Subcutaneous abdominal adipose tissue (tissue), 5 donors: ENCODE measurements around the gene ARPC1A.
"Not testable (repeated sequence)": the region's sequence is repeated elsewhere in the genome, so short reads cannot be mapped to it uniquely, and the experiment has no call there.

Source experiments
- H3K27ac ChIP-seq: one replicate; pipeline ENCODE4 v1.7.0; 2013; ENCODE audit warnings: low read depth, mild to moderate bottlenecking, inconsistent platforms, low read length, moderate library complexity
- H3K27me3 ChIP-seq, 5 donors: one replicate each; pipeline ENCODE4 v1.7.0; 2013; ENCODE audit warnings: low read length in 5 of 5, inconsistent platforms in 1 of 5; ENCODE audit not compliant: control insufficient read depth in 5 of 5, insufficient read depth in 4 of 5
- H3K36me3 ChIP-seq, 5 donors: one replicate each; pipeline ENCODE4 v1.7.0; 2013; ENCODE audit warnings: low read length in 5 of 5; ENCODE audit not compliant: control insufficient read depth in 5 of 5, insufficient read depth in 5 of 5
- H3K4me1 ChIP-seq, 5 donors: one replicate each; pipeline ENCODE4 v1.7.0; 2013; ENCODE audit warnings: low read length in 5 of 5, mild to moderate bottlenecking in 3 of 5, moderate library complexity in 1 of 5; ENCODE audit not compliant: control insufficient read depth in 5 of 5, insufficient read depth in 5 of 5
- H3K4me3 ChIP-seq, 5 donors: one replicate each; pipeline ENCODE4 v1.7.0; 2013; ENCODE audit warnings: low read length in 5 of 5, low read depth in 1 of 5
- H3K9ac ChIP-seq, 5 donors: one replicate each; pipeline ENCODE4 v1.7.0; 2013; ENCODE audit warnings: low read length in 5 of 5, mild to moderate bottlenecking in 4 of 5, moderate library complexity in 3 of 5
- H3K9me3 ChIP-seq, 5 donors: one replicate each; pipeline ENCODE4 v1.7.0; 2013; ENCODE audit warnings: low read length in 5 of 5; ENCODE audit not compliant: control insufficient read depth in 5 of 5
- donor health status: healthy.
- donor health status: healthy.
- donor health status: healthy.
- donor health status: healthy.
- donor health status: healthy.

ARPC1A gene

DNA sequence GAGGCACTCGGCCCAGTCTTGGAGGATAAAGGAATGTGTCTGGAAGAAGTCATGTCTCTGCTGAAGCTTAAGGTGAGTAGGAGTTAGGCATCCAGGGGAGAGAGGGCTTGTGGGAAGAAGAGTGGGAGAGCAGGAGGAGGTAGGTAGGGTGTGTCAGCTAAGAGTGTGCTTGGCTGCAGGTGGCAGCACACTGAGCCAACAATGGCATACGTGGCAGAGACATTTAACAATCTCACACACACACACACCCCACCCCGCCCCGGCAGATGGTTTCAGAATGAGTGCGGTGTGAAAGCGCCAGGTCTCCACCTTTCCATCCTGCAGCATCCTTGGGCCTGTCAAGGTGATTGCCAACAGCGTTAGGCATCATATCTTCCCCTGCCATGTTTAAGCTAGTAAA lies 11.2 kb upstream of the ARPC1A start:
- Histone ChIP-seq H3K9ac (no peak overlapping the region), H3K4me1 (peaks cover 0 to 9% (median 0%) of the 10 kb centered on the region in 5 donors), H3K4me3 (no peak overlapping the region), H3K36me3 (no peaks in the 10 kb centered on the region), H3K9me3 (peaks cover 7 to 12% (median 8%) of the 10 kb centered on the region in 5 donors), H3K27me3 (no peaks in the 10 kb centered on the region), H3K27ac (no peak overlapping the region)

DNA sequence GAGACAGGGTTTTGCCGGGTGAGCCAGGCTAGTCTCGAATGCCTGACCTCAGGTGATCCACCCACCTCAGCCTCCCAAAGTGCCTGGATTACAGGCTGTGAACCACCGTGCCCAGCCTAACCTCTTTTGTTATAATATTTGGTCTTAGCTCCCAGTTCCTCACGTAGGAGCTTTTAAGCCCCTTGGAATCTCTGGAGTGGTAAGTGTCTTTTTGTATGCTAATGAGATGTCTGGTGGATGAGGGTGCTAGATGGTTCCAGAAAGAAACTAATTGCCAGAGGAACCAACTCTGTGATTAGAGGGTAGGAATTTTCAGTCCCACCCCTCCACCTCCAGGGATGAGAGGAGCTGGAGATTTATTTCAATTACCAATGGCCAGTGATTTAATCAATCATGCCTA lies 5.3 kb upstream of the ARPC1A start:
- Histone ChIP-seq H3K27me3 (no peaks in the 10 kb centered on the region), H3K36me3 (no peaks in the 10 kb centered on the region), H3K4me3 (no peak overlapping the region), H3K27ac (no peak overlapping the region), H3K4me1 (peaks cover 0 to 8% (median 7%) of the 10 kb centered on the region in 5 donors), H3K9ac (peak overlapping the region in 2 of 5 donors; percentile 23 to 39), H3K9me3 (no peaks in the 10 kb centered on the region)

DNA sequence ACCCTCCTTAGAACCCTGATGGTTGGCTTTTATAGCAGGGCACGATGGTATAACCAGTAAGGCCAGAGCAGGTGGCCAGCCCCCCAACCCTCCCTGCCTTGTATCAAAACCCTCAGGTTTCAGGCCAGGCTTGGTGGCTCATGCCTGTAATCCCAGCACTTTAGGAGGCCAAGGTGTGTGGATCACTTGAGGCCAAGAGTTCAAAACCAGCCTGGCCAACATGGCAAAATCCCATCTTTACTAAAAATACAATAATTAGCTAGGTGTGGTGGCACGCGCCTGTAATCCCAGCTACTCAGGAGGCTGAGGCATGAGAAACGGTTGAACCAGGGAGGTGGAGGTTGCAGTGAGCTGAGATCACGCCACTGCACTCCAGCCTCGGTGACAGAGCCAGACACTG lies 3.0 kb upstream of the ARPC1A start:
- not testable (repeated sequence) for H3K9ac ChIP-seq, H3K27ac ChIP-seq, H3K4me3 ChIP-seq, H3K36me3 ChIP-seq, H3K27me3 ChIP-seq, H3K9me3 ChIP-seq
- H3K4me1 ChIP-seq: peaks cover 4 to 27% (median 25%) of the 10 kb centered on the region in 5 donors

DNA sequence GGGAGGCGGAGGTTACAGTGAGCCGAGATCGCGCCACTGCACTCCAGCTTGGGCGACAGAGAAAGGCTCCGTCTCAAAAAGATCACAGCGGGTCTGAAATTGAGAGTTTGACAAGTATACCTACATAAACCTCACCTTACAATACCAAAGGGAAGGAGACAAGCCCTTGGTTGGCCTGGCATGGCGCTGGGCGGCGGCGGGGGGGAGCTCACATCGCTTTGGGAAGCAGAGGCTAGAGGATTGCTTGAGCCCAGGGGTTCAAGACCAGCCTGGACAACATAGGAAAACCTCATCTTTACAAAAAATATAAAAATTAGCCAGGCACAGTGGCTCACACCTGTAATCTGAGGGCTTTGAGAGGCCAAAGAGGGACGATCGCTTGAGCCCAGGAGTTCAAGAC lies 1.1 kb upstream of the ARPC1A start:
- Histone ChIP-seq H3K9me3 (no peaks in the 10 kb centered on the region), H3K9ac (peak overlapping the region in 2 of 5 donors; percentile 88 to 98), H3K4me3 (peak overlapping the region in 2 of 5 donors; percentile 95 to 99), H3K36me3 (no peaks in the 10 kb centered on the region), H3K27ac (no peak overlapping the region), H3K27me3 (no peaks in the 10 kb centered on the region), H3K4me1 (peaks cover 4 to 33% (median 31%) of the 10 kb centered on the region in 5 donors)

DNA sequence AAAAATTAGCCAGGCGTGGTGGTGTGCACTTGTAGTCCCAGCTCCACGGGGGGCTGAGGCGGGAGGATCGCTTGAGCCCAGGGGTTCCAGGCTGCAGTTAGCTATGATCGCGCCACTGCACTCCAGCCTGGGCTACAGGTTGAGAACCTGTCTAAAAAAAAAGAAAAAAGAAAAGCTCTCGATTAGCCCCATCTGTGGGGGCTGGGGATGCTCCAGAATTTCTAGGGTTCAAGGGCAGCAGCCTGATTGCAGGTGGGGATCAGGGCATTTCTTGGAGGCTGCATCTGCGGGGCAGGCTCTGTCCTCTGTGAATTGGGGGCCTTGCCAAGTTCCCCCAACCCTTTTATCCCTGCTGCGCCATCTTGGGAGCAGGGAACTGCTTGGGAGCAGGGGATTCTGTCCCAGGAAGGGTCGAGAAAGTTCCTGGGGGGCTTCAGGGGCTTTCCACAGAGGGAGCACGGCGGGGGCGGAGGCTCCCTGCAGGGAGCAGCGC lies 651 bp upstream of the ARPC1A start:
- no peaks in the 10 kb centered on the region for H3K9me3 ChIP-seq
- peak overlapping the region; percentile 80 to 99 (median 96) for H3K4me3 ChIP-seq
- peaks cover 4 to 33% (median 31%) of the 10 kb centered on the region in 5 donors for H3K4me1 ChIP-seq
- H3K27me3 ChIP-seq: no peaks in the 10 kb centered on the region
- H3K27ac ChIP-seq: peak overlapping the region; percentile 72
- H3K36me3 ChIP-seq: no peaks in the 10 kb centered on the region
- peak overlapping the region; percentile 66 to 98 (median 88) for H3K9ac ChIP-seq

DNA sequence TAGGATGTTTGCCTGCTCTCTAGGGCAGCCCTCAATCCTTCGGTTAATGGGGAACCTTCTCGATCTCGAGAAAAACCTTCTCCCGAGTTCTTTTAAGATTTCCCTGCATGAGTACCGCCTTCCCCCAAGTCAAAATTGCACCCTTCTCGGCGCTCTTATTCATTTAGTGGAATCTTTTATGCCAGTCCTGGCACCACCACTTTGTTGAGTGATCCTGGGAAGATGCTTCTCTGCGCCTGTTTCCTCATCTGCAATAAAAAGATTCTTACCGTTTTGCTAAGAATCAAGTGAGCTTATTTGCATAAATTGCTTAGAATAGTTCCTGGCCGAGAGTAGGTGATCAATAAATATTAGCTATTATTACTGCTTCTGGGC lies 697 bp downstream of the ARPC1A start:
- peak overlapping the region; percentile 72 for H3K27ac ChIP-seq
- no peaks in the 10 kb centered on the region for H3K36me3 ChIP-seq
- peak overlapping the region; percentile 95 to 99 (median 97) for H3K4me3 ChIP-seq
- H3K9me3 ChIP-seq: no peaks in the 10 kb centered on the region
- peaks cover 4 to 39% (median 31%) of the 10 kb centered on the region in 5 donors for H3K4me1 ChIP-seq
- peak overlapping the region; percentile 80 to 98 (median 88) for H3K9ac ChIP-seq
- H3K27me3 ChIP-seq: no peaks in the 10 kb centered on the region

DNA sequence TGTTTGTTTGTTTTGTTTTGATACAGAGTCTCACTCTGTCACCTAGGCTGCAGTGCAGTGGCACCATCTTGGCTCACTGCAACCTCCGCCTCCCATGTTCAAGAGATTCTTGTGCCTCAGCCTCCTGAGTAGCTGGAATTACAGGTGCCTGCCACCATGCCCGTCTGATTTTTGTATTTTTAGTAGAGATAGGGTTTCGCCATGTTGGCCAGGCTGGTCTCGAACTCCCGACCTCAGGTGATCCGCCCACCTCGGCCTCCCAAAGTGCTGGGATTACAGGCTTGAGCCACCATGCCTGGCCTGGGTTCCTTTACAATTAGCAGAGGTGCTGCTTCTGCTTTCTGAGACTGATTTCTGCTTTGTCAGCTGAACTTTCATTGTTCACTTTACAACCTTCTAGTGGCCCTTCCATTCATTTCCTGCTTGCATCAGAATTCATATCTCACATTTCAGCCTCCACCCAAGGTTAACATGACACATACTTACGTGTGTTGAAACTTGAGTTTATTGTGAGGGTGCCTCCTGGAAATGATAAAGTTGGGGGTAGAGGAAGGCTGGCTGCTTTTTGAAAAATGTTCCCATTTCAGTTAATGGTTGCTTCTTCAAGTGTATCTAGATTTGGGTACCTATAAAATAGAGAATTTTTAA lies 4.7 kb downstream of the ARPC1A start:
- H3K9me3 ChIP-seq, H3K9ac ChIP-seq, H3K27me3 ChIP-seq, H3K27ac ChIP-seq, H3K4me3 ChIP-seq: not testable (repeated sequence)
- Histone ChIP-seq H3K4me1 (peaks cover 4 to 32% (median 22%) of the 10 kb centered on the region in 5 donors), H3K36me3 (peaks cover 8 to 16% (median 12%) of the 10 kb centered on the region in 5 donors)

DNA sequence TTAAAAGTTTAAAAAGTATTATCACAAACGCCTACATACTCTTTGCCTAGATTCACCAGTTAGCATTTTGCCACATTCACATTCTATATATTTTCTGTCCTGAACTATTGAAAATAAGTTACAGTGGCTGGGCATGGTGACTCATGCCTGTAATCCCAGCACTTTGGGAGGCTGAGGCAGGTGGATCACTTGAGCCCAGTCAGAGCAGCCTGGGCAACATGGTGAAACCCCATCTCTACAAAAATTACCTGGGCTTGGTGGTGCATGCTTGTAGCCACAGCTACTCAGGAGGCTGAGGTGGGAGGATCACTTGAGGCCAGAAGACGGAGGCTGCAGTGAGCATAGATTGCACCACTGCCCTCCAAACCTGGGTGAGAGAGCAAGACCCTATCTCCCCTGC lies 5.3 kb downstream of the ARPC1A start:
- Histone ChIP-seq H3K27me3 (no peaks in the 10 kb centered on the region), H3K4me3 (no peak overlapping the region), H3K9me3 (no peaks in the 10 kb centered on the region), H3K4me1 (peaks cover 4 to 29% (median 21%) of the 10 kb centered on the region in 5 donors), H3K27ac (no peak overlapping the region), H3K9ac (no peak overlapping the region), H3K36me3 (peaks cover 8 to 16% (median 14%) of the 10 kb centered on the region in 5 donors)

DNA sequence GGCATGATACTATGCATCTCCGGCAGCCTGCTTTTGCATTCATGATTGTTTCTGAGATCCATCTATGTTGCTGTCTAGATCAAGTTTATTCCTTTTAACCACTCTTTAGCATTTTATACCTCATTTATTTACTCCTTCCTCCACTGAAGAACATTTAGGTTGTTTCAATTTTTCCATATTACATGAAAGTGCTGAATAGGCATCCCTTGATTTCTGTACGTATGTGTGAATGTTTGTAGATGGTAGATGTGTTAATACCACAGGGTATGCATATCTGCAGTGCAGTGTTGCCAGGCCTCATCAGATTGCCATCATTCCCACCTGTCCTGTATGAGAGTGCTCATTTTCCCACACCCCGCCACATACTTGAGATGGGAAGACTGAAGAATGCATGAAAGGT lies 13.9 kb downstream of the ARPC1A start:
- peaks cover 29 to 76% (median 53%) of the 10 kb centered on the region in 5 donors for H3K36me3 ChIP-seq
- no peaks in the 10 kb centered on the region for H3K4me1 ChIP-seq
- H3K27ac ChIP-seq: no peak overlapping the region
- no peak overlapping the region for H3K4me3 ChIP-seq
- H3K27me3 ChIP-seq: no peaks in the 10 kb centered on the region
- no peak overlapping the region for H3K9ac ChIP-seq
- no peaks in the 10 kb centered on the region for H3K9me3 ChIP-seq

DNA sequence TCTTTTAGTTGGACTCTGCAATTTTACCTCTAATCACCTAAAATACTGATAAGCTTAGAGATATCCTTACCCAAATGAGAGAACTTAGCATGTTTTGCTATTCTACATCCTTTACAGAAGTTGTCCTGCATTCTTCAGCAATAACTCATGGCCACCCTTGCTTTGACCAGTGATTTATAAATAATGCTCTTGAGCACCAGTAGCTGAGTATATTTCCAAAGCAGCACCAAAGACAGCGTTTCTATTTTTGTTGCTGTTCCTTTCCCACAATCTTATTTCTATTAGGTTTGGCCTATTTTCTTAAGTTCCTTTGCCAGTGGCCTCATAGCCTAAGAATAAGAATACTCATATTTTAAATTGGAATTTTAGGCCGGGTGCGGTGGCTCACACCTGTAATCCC lies 15.0 kb downstream of the ARPC1A start:
- no peaks in the 10 kb centered on the region for H3K4me1 ChIP-seq
- H3K27me3 ChIP-seq: no peaks in the 10 kb centered on the region
- no peak overlapping the region for H3K27ac ChIP-seq
- no peak overlapping the region for H3K4me3 ChIP-seq
- H3K9me3 ChIP-seq: no peaks in the 10 kb centered on the region
- H3K36me3 ChIP-seq: peaks cover 27 to 79% (median 54%) of the 10 kb centered on the region in 5 donors
- no peak overlapping the region for H3K9ac ChIP-seq
